ENCODE measurements around the gene GLIS1. TPM values are rescaled to one million over a fixed set of nuclear protein-coding genes. Genes with fewer than 3 reads are reported as not detected.

GLIS1 gene
- total and polyA plus RNA-seq, 10 of the 15 experiments (the other 5 are each of a cell fraction or from before 2014, with no cell fraction given): not detected

DNA sequence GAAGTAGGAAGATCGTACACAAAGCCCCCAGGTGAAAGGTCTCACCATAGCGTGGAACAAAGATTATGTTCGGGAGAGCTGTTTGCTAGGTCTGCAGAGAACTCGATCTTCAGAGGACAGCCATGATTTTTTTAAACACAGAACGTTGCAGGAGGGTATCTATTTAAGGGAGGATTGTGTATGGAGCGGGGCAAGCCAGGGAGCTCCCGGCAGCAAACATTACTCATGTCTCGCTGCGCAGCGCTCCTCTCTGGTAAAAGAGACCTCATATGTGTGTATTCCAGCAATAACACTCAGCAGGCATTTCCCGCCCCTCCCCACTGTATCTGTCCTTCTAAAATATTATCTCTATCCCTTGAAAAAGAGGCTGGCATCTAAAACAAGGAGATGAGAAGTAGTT lies 2.7 kb downstream of the GLIS1 start:
- CTCF ChIA-PET: no interaction called here
- SMC1A ChIA-PET (ENCODE audit: uncharacterized antibody, unreplicated experiment): no interaction called here
- no peaks in the 10 kb centered on the region for H4K20me1 ChIP-seq (ENCODE audit: control insufficient read depth, insufficient read depth)
- no peaks in the 10 kb centered on the region for H3K9me3 ChIP-seq (replicated peaks; ENCODE audit: control insufficient read depth, insufficient read depth, low read length)
- no peak overlapping the region for H3K4me2 ChIP-seq (ENCODE audit: control insufficient read depth, insufficient read depth)
- H2AFZ ChIP-seq (ENCODE audit: control insufficient read depth, low read depth, low read length): no peak overlapping the region
- no peaks in the 10 kb centered on the region for H3K36me3 ChIP-seq (ENCODE audit: control insufficient read depth in 2 of 2, insufficient read depth in 2 of 2, low read length in 1 of 2)
- intact Hi-C loops (cut with micrococcal nuclease; ENCODE audit: unreplicated experiment) (no loop called here), in situ Hi-C loops (cut with MboI) (no loop called here)
- DNase-seq (ENCODE audit: low read depth, low spot score) (no peak), ATAC-seq (no peak), FAIRE-seq (no peak)
- TF ChIP-seq ZNF217 (IDR thresholded peaks at IDR 0.05): no peak
- no peak for TF ChIP-seq HDAC6 (IDR thresholded peaks at IDR 0.05; ENCODE audit: unreplicated experiment)
- TF ChIP-seq BHLHE40 (IDR thresholded peaks at IDR 0.05; ENCODE audit: borderline replicate concordance in 1 of 2, low read depth in 2 of 2, low read length in 1 of 2): no peak
- no peak for TF ChIP-seq POLR2AphosphoS5 (IDR thresholded peaks at IDR 0.05; ENCODE audit: low read length)
- TF ChIP-seq BCL3 (IDR thresholded peaks at IDR 0.05; ENCODE audit: borderline replicate concordance, insufficient read depth, low read depth, low read length, poor library complexity, severe bottlenecking): peak; percentile 41
- TF ChIP-seq SRF (IDR thresholded peaks at IDR 0.05; ENCODE audit: low read depth in 2 of 2, low read length in 2 of 2): no peak
- TF ChIP-seq ESRRA (IDR thresholded peaks at IDR 0.05; ENCODE audit: low read length): no peak
- H3K4me1 ChIP-seq (ENCODE audit: control insufficient read depth, insufficient read depth, low read length): no peaks in the 10 kb centered on the region
- POLR2A ChIA-PET: interaction anchor here (0.5 kb wide), 1 partner anchor 100 kb away, joined by 5 read pairs; no protein-coding TSS in a partner anchor
- 59% methylated on average over 11 of the region's 11 CpGs for WGBS (ENCODE audit: insufficient coverage, insufficient replicate concordance, low lambda C conversion rate, missing lambda C conversion rate)
- BruUV-seq (replicated peaks): no TSS peak
- H3K27ac ChIP-seq (ENCODE audit: control insufficient read depth, insufficient read depth): no peak overlapping the region
- no peak overlapping the region for H3K4me3 ChIP-seq
- H3K27me3 ChIP-seq (replicated peaks in 1 of 2; ENCODE audit: control insufficient read depth in 2 of 2, insufficient read depth in 2 of 2, low read length in 1 of 2): peaks cover 7 to 14% of the 10 kb centered on the region in 2 experiments
- RAD21 ChIA-PET (ENCODE audit: unreplicated experiment): no interaction called here
- no peaks in the 10 kb centered on the region for H3K79me2 ChIP-seq (ENCODE audit: control insufficient read depth, insufficient read depth, low read length)
- H3K9ac ChIP-seq (ENCODE audit: control insufficient read depth, insufficient read depth, low read length): no peak overlapping the region

Measured in GM12878 (cell line).